ENCODE measurements around the gene PDIK1L.

Gene PDIK1L

GRCh38 chr1:26162220-26162709, 50.6 kb downstream of the PDIK1L start (continued):
- no peak for TF ChIP-seq ZNF18 (tag by site-specific recombination; IDR thresholded peaks at IDR 0.05)
- no peak for TF ChIP-seq ZNF248 (tag by site-specific recombination; IDR thresholded peaks at IDR 0.05)
- TF ChIP-seq ZNF398 (tag by site-specific recombination; IDR thresholded peaks at IDR 0.05): no peak
- TF ChIP-seq, protein P1, sequence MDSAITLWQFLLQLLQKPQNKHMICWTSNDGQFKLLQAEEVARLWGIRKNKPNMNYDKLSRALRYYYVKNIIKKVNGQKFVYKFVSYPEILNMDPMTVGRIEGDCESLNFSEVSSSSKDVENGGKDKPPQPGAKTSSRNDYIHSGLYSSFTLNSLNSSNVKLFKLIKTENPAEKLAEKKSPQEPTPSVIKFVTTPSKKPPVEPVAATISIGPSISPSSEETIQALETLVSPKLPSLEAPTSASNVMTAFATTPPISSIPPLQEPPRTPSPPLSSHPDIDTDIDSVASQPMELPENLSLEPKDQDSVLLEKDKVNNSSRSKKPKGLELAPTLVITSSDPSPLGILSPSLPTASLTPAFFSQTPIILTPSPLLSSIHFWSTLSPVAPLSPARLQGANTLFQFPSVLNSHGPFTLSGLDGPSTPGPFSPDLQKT (IDR thresholded peaks at IDR 0.05; ENCODE audit: borderline replicate concordance, low read depth, low read length): no peak
- no peak for TF ChIP-seq KLF10 (tag by site-specific recombination; IDR thresholded peaks at IDR 0.05)
- TF ChIP-seq YY1 (tag by site-specific recombination; IDR thresholded peaks at IDR 0.05): no peak

- Histone ChIP-seq H3K4me1 (ENCODE audit: control insufficient read depth, insufficient read depth, low read length) (peaks cover 6% of the 10 kb centered on the region; the same call in 1 of the 2 replicates), H3K27ac (ENCODE audit: extremely low read depth, low read depth, low read length) (no peak overlapping the region; the same call in 1 of the 2 replicates), H3K36me3 (ENCODE audit: control insufficient read depth in 2 of 2, insufficient read depth in 1 of 2, low read length in 2 of 2) (no peaks in the 10 kb centered on the region), H3K9me3 (ENCODE audit: control insufficient read depth, insufficient read depth, low read depth, low read length) (no peaks in the 10 kb centered on the region), H3K4me3 (ENCODE audit: low read depth, low read length) (no peak overlapping the region)
- CTCF ChIA-PET: interaction anchor here (0.9 to 2.5 kb wide), 4 partner anchors 13 to 268 kb away, joined by 3 to 16 read pairs (median 3); no protein-coding TSS in a partner anchor
- POLR2A ChIA-PET: no interaction called here
- TF ChIP-seq ZNF692 (tag by site-specific recombination; IDR thresholded peaks at IDR 0.05) (no peak), PRDM1 (tag by site-specific recombination; IDR thresholded peaks at IDR 0.05) (no peak), SCRT2 (tag by site-specific recombination; IDR thresholded peaks at IDR 0.05) (no peak), ZNF791 (tag by site-specific recombination; IDR thresholded peaks at IDR 0.05) (no peak), ZNF24 (tag by site-specific recombination; IDR thresholded peaks at IDR 0.05) (no peak), ZNF202 (tag by site-specific recombination; IDR thresholded peaks at IDR 0.05; ENCODE audit: borderline replicate concordance) (no peak), HOXA7 (CRISPR knock-in tag; IDR thresholded peaks at IDR 0.05; ENCODE audit: borderline replicate concordance) (no peak), MZF1 (tag by site-specific recombination; IDR thresholded peaks at IDR 0.05; ENCODE audit: borderline replicate concordance) (no peak), ZNF184 (tag by site-specific recombination; IDR thresholded peaks at IDR 0.05) (no peak), ZNF140 (tag by site-specific recombination; IDR thresholded peaks at IDR 0.05) (no peak), KLF7 (tag by site-specific recombination; IDR thresholded peaks at IDR 0.05; ENCODE audit: borderline replicate concordance) (no peak), KLF9 (tag by site-specific recombination; IDR thresholded peaks at IDR 0.05; ENCODE audit: low read depth) (no peak), PRDM6 (tag by site-specific recombination; IDR thresholded peaks at IDR 0.05) (no peak), ZNF223 (tag by site-specific recombination; IDR thresholded peaks at IDR 0.05) (no peak), ZNF433 (tag by site-specific recombination; IDR thresholded peaks at IDR 0.05; ENCODE audit: low read depth) (no peak), ZNF16 (tag by site-specific recombination; IDR thresholded peaks at IDR 0.05; ENCODE audit: low read depth) (no peak), ZNF624 (tag by site-specific recombination; IDR thresholded peaks at IDR 0.05) (no peak)
- TF ChIP-seq, protein P2, sequence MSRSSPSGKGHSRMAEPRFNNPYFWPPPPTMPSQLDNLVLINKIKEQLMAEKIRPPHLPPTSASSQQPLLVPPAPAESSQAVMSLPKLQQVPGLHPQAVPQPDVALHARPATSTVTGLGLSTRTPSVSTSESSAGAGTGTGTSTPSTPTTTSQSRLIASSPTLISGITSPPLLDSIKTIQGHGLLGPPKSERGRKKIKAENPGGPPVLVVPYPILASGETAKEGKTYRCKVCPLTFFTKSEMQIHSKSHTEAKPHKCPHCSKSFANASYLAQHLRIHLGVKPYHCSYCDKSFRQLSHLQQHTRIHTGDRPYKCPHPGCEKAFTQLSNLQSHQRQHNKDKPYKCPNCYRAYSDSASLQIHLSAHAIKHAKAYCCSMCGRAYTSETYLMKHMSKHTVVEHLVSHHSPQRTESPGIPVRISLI (tag by site-specific recombination; IDR thresholded peaks at IDR 0.05): no peak
- TF ChIP-seq, protein P3, sequence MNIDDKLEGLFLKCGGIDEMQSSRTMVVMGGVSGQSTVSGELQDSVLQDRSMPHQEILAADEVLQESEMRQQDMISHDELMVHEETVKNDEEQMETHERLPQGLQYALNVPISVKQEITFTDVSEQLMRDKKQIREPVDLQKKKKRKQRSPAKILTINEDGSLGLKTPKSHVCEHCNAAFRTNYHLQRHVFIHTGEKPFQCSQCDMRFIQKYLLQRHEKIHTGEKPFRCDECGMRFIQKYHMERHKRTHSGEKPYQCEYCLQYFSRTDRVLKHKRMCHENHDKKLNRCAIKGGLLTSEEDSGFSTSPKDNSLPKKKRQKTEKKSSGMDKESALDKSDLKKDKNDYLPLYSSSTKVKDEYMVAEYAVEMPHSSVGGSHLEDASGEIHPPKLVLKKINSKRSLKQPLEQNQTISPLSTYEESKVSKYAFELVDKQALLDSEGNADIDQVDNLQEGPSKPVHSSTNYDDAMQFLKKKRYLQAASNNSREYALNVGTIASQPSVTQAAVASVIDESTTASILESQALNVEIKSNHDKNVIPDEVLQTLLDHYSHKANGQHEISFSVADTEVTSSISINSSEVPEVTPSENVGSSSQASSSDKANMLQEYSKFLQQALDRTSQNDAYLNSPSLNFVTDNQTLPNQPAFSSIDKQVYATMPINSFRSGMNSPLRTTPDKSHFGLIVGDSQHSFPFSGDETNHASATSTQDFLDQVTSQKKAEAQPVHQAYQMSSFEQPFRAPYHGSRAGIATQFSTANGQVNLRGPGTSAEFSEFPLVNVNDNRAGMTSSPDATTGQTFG (tag by site-specific recombination; IDR thresholded peaks at IDR 0.05; ENCODE audit: borderline replicate concordance): no peak
Observed at GRCh38 chr1:26163684-26164035, 52.0 kb downstream of the PDIK1L start.

All from HEK293 (cell line).